Psoas muscle (tissue), 8 donors: Measurements from ENCODE around the gene APCDD1. TPM values are rescaled to one million over a fixed set of nuclear protein-coding genes. Genes with fewer than 3 reads are reported as not detected.
"Not testable (repeated sequence)": the region's sequence is repeated elsewhere in the genome, so short reads cannot be mapped to it uniquely, and the experiment has no call there.

Experiments used
- ATAC-seq, 4 donors: fragments of 200-7000 bp; cut with Tn5 transposase; one replicate each; pipeline ENCODE4 v1.9.1; 2020; ENCODE audit warnings: moderate library complexity in 3 of 4, mild to moderate bottlenecking in 2 of 4
- DNase-seq, 2 donors: peaks; one replicate each; pipeline ENCODE4 v3.0.0-alpha.2; 2020
- H3K27ac ChIP-seq: fragments of 200-600 bp; one replicate; pipeline ENCODE4 v1.8.0; 2022
- H3K27me3 ChIP-seq, 3 donors: fragments of 200-600 bp in 1 of 3; one replicate each; pipeline versions ENCODE4 v1.6.1 to v1.8.0; 2013 to 2022; ENCODE audit warnings: low read length in 2 of 3, mild to moderate bottlenecking in 2 of 3, moderate library complexity in 1 of 3; ENCODE audit not compliant: insufficient read depth in 3 of 3
- H3K36me3 ChIP-seq, 2 donors: fragments of 200-600 bp in 1 of 2; one replicate each; pipeline versions ENCODE4 v1.6.1 to v1.8.0; 2013 to 2022; ENCODE audit warnings: low read depth in 1 of 2, mild to moderate bottlenecking in 1 of 2, moderate library complexity in 1 of 2; ENCODE audit not compliant: insufficient read depth in 1 of 2
- H3K4me1 ChIP-seq: fragments of 200-600 bp; one replicate; pipeline ENCODE4 v1.8.0; 2022
- H3K4me3 ChIP-seq: fragments of 200-600 bp; one replicate; pipeline ENCODE4 v1.8.0; 2022; ENCODE audit warnings: mild to moderate bottlenecking
- H3K9me3 ChIP-seq: fragments of 200-600 bp; one replicate; pipeline ENCODE4 v1.8.0; 2022
- CTCF ChIP-seq: fragments of 200-600 bp; IDR thresholded peaks from one replicate; pipeline ENCODE4 v1.8.0; 2022; ENCODE audit warnings: antibody characterized with exemption
- WGBS, 3 donors: extraction: QIAGEN DNeasy Blood & Tissue Kit; methylation state at CpG; one replicate each; pipeline versions ENCODE4 v1.1.6 to v1.1.7; 2013; 5-methylcytosine and 5-hydroxymethylcytosine counted together
- intact Hi-C, 2 donors: fragments of 100-400 bp; cut with DNase I; formaldehyde crosslinking; loops; one replicate each; pipeline versions ENCODE4 v1.11.0 to v1.14.2; 2022
- polyA plus RNA-seq, 3 donors: library from polyadenylated mRNA; stranded (reverse); fragments of 200-250 nt; gene quantifications; one replicate each; pipeline ENCODE4 v1.2.3, GENCODE V29; 2013
- total RNA-seq, 4 donors: library from RNA; stranded (reverse); fragmentation: NEBNext Ultra II Directional in 2 of 4; extraction: Animal tissue kit (Norgen Biotek cat#: 25700) in 2 of 4; gene quantifications; one replicate each; pipeline versions ENCODE4 v1.2.1 to v1.2.4, GENCODE V29; 2021 to 2023
- donor health status: healthy with polysubstance abuse.
- donor health status: DM: no; HTN: no; CAD: no; lungs with moderate emphysema.
- donor health status: Bipolar disorder and iron deficiency.
- donor health status: healthy.
- donor health status: DM: yes; HTN: yes; CAD: no.
- donor health status: DM: no; HTN: no; CAD: no.
- donor health status: DM: no; HTN: no; CAD: no.
- donor health status: DM: yes; HTN: yes; CAD: no.

Gene APCDD1
- total and polyA plus RNA-seq, 7 donors, result 1.4 to 47.0 (median 6.3) TPM

DNA sequence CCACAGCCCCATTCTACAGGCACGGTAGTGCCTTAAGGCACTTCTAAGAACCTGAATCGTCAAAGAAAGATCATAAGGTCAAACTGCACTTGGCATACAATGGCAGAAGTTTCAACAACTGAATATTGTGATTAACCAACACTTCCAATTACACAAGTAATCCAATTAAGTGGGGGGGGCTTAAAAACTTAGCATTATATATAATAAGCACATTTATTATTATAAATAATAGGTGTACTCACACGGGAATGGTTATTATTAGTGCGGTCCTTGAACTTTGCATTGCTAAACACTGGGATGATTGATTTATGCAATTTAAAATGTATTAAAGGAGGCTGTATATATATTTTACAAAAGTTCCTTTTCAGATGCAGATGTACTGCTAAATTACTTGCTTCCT lies 7.6 kb downstream of the APCDD1 start:
- Histone ChIP-seq H3K4me3 (no peak overlapping the region), H3K4me1 (no peaks in the 10 kb centered on the region), H3K36me3 (no peaks in the 10 kb centered on the region), H3K27me3 (peaks cover 0 to 19% (median 0%) of the 10 kb centered on the region in 3 donors), H3K9me3 (no peaks in the 10 kb centered on the region), H3K27ac (no peak overlapping the region)
- ATAC-seq, result no peak
- 81 to 89% (median 83%) methylated on average over 4 of the region's 4 CpGs for WGBS, 3 donors
- intact Hi-C loops, result no loop called here
- no peak for TF ChIP-seq CTCF
- DNase-seq, result no peak

DNA sequence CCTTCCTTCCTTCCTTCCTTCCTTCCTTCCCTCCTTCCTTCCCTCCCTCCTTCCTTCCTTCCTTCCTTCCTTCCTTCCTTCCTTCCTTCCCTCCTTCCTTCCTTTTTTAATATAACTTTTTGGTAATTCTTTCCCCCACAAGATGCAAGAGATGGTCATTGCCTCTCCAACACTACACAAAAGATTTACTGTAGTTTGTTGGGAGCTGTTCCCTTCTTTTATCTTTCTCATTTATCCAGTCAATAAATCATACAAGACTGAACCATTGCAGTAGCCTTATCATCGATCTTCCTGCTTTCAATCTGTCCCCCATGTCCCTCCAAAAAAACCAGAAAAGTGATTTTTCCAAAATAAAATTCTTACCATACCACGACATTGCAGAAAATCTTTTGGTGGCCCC lies 8.2 kb downstream of the APCDD1 start:
- peaks cover 0 to 19% (median 0%) of the 10 kb centered on the region in 3 donors for H3K27me3 ChIP-seq
- ATAC-seq, result no peak

DNA sequence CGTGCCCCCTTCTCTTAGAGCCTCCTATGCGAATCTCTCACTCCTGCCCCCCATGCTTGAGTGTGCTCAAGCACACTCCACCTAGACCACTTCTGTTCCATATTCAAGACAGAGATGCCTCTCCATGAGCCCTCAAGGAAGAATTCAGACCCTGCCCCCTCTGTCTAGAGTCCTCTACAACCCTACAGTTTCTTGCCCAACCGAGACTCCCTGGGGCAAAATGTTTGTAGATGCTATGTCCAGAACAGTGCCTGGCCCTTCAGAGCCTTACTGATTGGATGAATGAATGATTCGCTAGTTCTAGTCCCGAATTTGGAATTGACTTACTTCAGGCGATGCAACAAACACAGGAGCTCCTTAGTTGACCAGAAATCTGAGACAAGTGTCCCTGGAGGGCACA lies 8.7 kb downstream of the APCDD1 start:
- Histone ChIP-seq H3K9me3 (no peaks in the 10 kb centered on the region), H3K4me3 (no peak overlapping the region), H3K36me3 (no peaks in the 10 kb centered on the region), H3K27ac (no peak overlapping the region), H3K4me1 (no peaks in the 10 kb centered on the region), H3K27me3 (peaks cover 0 to 16% (median 0%) of the 10 kb centered on the region in 3 donors)
- WGBS, 3 donors, result 86 to 91% (median 87%) methylated on average over 6 of the region's 6 CpGs
- DNase-seq (no peak), ATAC-seq (no peak)
- TF ChIP-seq CTCF, result no peak
- intact Hi-C loops, result no loop called here

More for the DNA sequence above, 8.2 kb downstream of the APCDD1 start:
- H3K27ac ChIP-seq, result no peak overlapping the region
- DNase-seq, result no peak
- H3K36me3 ChIP-seq, result no peaks in the 10 kb centered on the region
- no peaks in the 10 kb centered on the region for H3K4me1 ChIP-seq
- no peak for TF ChIP-seq CTCF
- H3K4me3 ChIP-seq, result no peak overlapping the region
- WGBS, 3 donors, result 79 to 92% (median 83%) methylated on average over 2 of the region's 2 CpGs
- H3K9me3 ChIP-seq, result no peaks in the 10 kb centered on the region
- intact Hi-C loops, result no loop called here

GRCh38 chr18:10463741-10464140 lies 9.3 kb downstream of the APCDD1 start:
- Histone ChIP-seq H3K4me3 (no peak overlapping the region), H3K4me1 (no peaks in the 10 kb centered on the region), H3K36me3 (no peaks in the 10 kb centered on the region), H3K27ac (no peak overlapping the region), H3K9me3 (no peaks in the 10 kb centered on the region), H3K27me3 (peaks cover 0 to 10% (median 0%) of the 10 kb centered on the region in 3 donors)
- ATAC-seq, result no peak
- 93 to 95% (median 93%) methylated on average over 4 of the region's 4 CpGs for WGBS, 3 donors
- TF ChIP-seq CTCF, result no peak
- intact Hi-C loops, result no loop called here
- no peak for DNase-seq

- ATAC-seq, DNase-seq, H3K4me3 ChIP-seq, H3K4me1 ChIP-seq, H3K27me3 ChIP-seq, H3K27ac ChIP-seq, H3K9me3 ChIP-seq, H3K36me3 ChIP-seq, intact Hi-C loops: not testable (repeated sequence)
- WGBS, 3 donors, result 98 to 100% (median 100%) methylated on average over 2 of the region's 2 CpGs
These were observed 9.8 kb downstream of the APCDD1 start for GRCh38 chr18:10464161-10464648.
